GOT3 (cell line): ENCODE data around the gene TFDP2.
"Not testable (repeated sequence)": the region's sequence is repeated elsewhere in the genome, so short reads cannot be mapped to it uniquely, and the experiment has no call there.

Experiments used
- DNase-seq: peaks from one replicate; lab custom pipeline; 2025; ENCODE audit warnings: mixed read lengths; lab: John Stamatoyannopoulos, UW

The TFDP2 gene

GRCh38 chr3:141925677-141926076 is 223.7 kb downstream of the TFDP2 start:
- DNase-seq = not testable (repeated sequence)

- no peak for DNase-seq
These were observed 228.0 kb downstream of the TFDP2 start for GRCh38 chr3:141921316-141921715.

GRCh38 chr3:141920701-141921100 is 228.6 kb downstream of the TFDP2 start:
- DNase-seq = no peak

GRCh38 chr3:141915766-141916165 is 233.6 kb downstream of the TFDP2 start:
- DNase-seq = no peak

- DNase-seq = no peak
These were observed 234.3 kb downstream of the TFDP2 start for GRCh38 chr3:141915016-141915415.

- DNase-seq = no peak
These were observed 235.0 kb downstream of the TFDP2 start for GRCh38 chr3:141914311-141914710.

GRCh38 chr3:141913150-141913811 is 236.1 kb downstream of the TFDP2 start:
- no peak for DNase-seq

GRCh38 chr3:141909986-141910385 is 239.4 kb downstream of the TFDP2 start:
- DNase-seq = not testable (repeated sequence)

GRCh38 chr3:141909408-141909807 is 239.9 kb downstream of the TFDP2 start:
- DNase-seq = no peak

- no peak for DNase-seq
These were observed 244.2 kb downstream of the TFDP2 start for GRCh38 chr3:141905129-141905528.

- no peak for DNase-seq
These were observed 245.1 kb downstream of the TFDP2 start for GRCh38 chr3:141904203-141904602.

GRCh38 chr3:141901914-141902313 is 247.4 kb downstream of the TFDP2 start:
- no peak for DNase-seq

GRCh38 chr3:141900343-141900742 is 249.0 kb downstream of the TFDP2 start:
- DNase-seq = no peak

GRCh38 chr3:141898908-141899307 is 250.4 kb downstream of the TFDP2 start:
- no peak for DNase-seq

GRCh38 chr3:141895731-141896130 is 253.6 kb downstream of the TFDP2 start:
- no peak for DNase-seq

- DNase-seq = no peak
These were observed 254.7 kb downstream of the TFDP2 start for GRCh38 chr3:141894524-141895176.
